Astrocyte (in vitro differentiated cells and primary cell): ENCODE measurements around the gene SUSD4.

Experiments used
- CTCF ChIP-seq: IDR thresholded peaks from 2 replicates; pipeline ENCODE4 v1.5.1; 2011; ENCODE audit warnings: low read depth, mild to moderate bottlenecking, inconsistent platforms, low read length, moderate library complexity; ENCODE audit not compliant: insufficient read depth
- EZH2 ChIP-seq: IDR thresholded peaks from 2 replicates; pipeline ENCODE4 v1.6.1; 2012; ENCODE audit warnings: mild to moderate bottlenecking, low read length, inconsistent platforms; ENCODE audit not compliant: insufficient read depth

- TF ChIP-seq EZH2 (no peak), CTCF (no peak)
Observed at GRCh38 chr1:223298701-223299100, 65.3 kb downstream of the SUSD4 start.
